Neuronal stem cell (in vitro differentiated cells): Measurements from ENCODE around the gene JAKMIP1.
A peak's percentile ranks its signal among the peaks of the same experiment; 100 is the strongest.

Experiments
- DNase-seq: peaks from one replicate; pipeline ENCODE4 v3.0.0-alpha.2; 2013; ENCODE audit warnings: low spot score
- H2AFZ ChIP-seq: one replicate; pipeline ENCODE4 v1.6.1; 2013; ENCODE audit warnings: mild to moderate bottlenecking, low read length, inconsistent platforms
- H2AK5ac ChIP-seq: 2 replicates; pipeline ENCODE4 v1.6.1; 2013; ENCODE audit warnings: low read depth, mild to moderate bottlenecking, inconsistent platforms, low read length, moderate library complexity, mixed read lengths
- H2BK120ac ChIP-seq: 2 replicates; pipeline ENCODE4 v1.6.1; 2013; ENCODE audit warnings: low read depth, mild to moderate bottlenecking, inconsistent platforms, low read length, moderate library complexity, mixed read lengths
- H2BK12ac ChIP-seq: one replicate; pipeline ENCODE4 v1.6.1; 2013; ENCODE audit warnings: low read length, inconsistent platforms
- H2BK15ac ChIP-seq: 2 replicates; pipeline ENCODE4 v1.6.1; 2013; ENCODE audit warnings: mild to moderate bottlenecking, low read length, inconsistent platforms, mixed read lengths
- H2BK5ac ChIP-seq: one replicate; pipeline ENCODE4 v1.6.1; 2013; ENCODE audit warnings: inconsistent platforms, mild to moderate bottlenecking, low read length, moderate library complexity
- H3K14ac ChIP-seq: one replicate; pipeline ENCODE4 v1.6.1; 2013; ENCODE audit warnings: low read length, inconsistent platforms
- H3K18ac ChIP-seq: 2 replicates; pipeline ENCODE4 v1.6.1; 2013; ENCODE audit warnings: low read length, inconsistent platforms
- H3K23ac ChIP-seq: 2 replicates; pipeline ENCODE4 v1.6.1; 2013; ENCODE audit warnings: low read depth, mild to moderate bottlenecking, mixed read lengths, low read length, inconsistent platforms; ENCODE audit not compliant: poor library complexity
- H3K27ac ChIP-seq: replicated peaks from 3 replicates; pipeline ENCODE4 v1.5.1; 2013; ENCODE audit warnings: low read length, inconsistent platforms
- H3K27me3 ChIP-seq, 3 experiments: 2 replicates each; pipeline ENCODE4 v1.6.1; 2013; ENCODE audit warnings: low read length in 3 of 3, mild to moderate bottlenecking in 2 of 3, inconsistent platforms in 1 of 3, low read depth in 1 of 3, mixed read lengths in 1 of 3, moderate library complexity in 1 of 3; ENCODE audit not compliant: control insufficient read depth in 3 of 3, insufficient read depth in 3 of 3
- H3K36me3 ChIP-seq, 2 donors: replicated peaks in 1 of 2; 2 replicates each; pipeline ENCODE4 v1.6.1; 2013; ENCODE audit warnings: low read length in 2 of 2; ENCODE audit not compliant: control insufficient read depth in 2 of 2, insufficient read depth in 2 of 2
- H3K4ac ChIP-seq: 2 replicates; pipeline ENCODE4 v1.6.1; 2013; ENCODE audit warnings: inconsistent platforms, mild to moderate bottlenecking, low read length, moderate library complexity
- H3K4me1 ChIP-seq, 2 donors: 1 replicate in 1 of 2; 2 replicates in 1 of 2; pipeline ENCODE4 v1.6.1; 2013; ENCODE audit warnings: low read length in 2 of 2, low read depth in 1 of 2; ENCODE audit not compliant: control insufficient read depth in 2 of 2, insufficient read depth in 1 of 2
- H3K4me2 ChIP-seq: one replicate; pipeline ENCODE4 v1.6.1; 2013; ENCODE audit warnings: mild to moderate bottlenecking, low read length, inconsistent platforms; ENCODE audit not compliant: insufficient read depth, poor library complexity, severe bottlenecking
- H3K4me3 ChIP-seq, 2 donors: 2 replicates each; pipeline ENCODE4 v1.5.1; 2013; ENCODE audit warnings: low read length in 2 of 2, mild to moderate bottlenecking in 2 of 2, inconsistent platforms in 1 of 2, moderate library complexity in 1 of 2
- H3K79me1 ChIP-seq: one replicate; pipeline ENCODE4 v1.6.1; 2013; ENCODE audit warnings: low read depth, mild to moderate bottlenecking, inconsistent platforms, low read length, moderate library complexity
- H3K9ac ChIP-seq: one replicate; pipeline ENCODE4 v1.6.1; 2013; ENCODE audit warnings: mild to moderate bottlenecking, low read depth, low read length, inconsistent platforms; ENCODE audit not compliant: poor library complexity
- H3K9me3 ChIP-seq, 2 donors: replicated peaks in 1 of 2; 2 replicates each; pipeline versions ENCODE3 to v1.6.1; 2013; ENCODE audit warnings: low read length in 2 of 2, mild to moderate bottlenecking in 2 of 2, inconsistent platforms in 1 of 2, low read depth in 1 of 2, mixed read lengths in 1 of 2, moderate library complexity in 1 of 2; ENCODE audit not compliant: control insufficient read depth in 2 of 2, insufficient read depth in 1 of 2
- H4K8ac ChIP-seq: one replicate; pipeline ENCODE4 v1.6.1; 2013; ENCODE audit warnings: low read depth, mild to moderate bottlenecking, inconsistent platforms, low read length, moderate library complexity
- H4K91ac ChIP-seq: one replicate; pipeline ENCODE4 v1.6.1; 2013; ENCODE audit warnings: low read length, low read depth, mild to moderate bottlenecking, inconsistent platforms; ENCODE audit not compliant: poor library complexity
- WGBS, 2 donors: extraction: QIAGEN DNeasy Blood & Tissue Kit; methylation state at CpG; one replicate each; pipeline ENCODE4 v1.1.7; 2013; ENCODE audit warnings: missing lambda C conversion rate in 2 of 2, mixed read lengths in 1 of 2; ENCODE audit not compliant: insufficient read length in 2 of 2, insufficient replicate concordance in 1 of 2; ENCODE audit errors: extremely low coverage in 2 of 2; 5-methylcytosine and 5-hydroxymethylcytosine counted together

Gene JAKMIP1

DNA sequence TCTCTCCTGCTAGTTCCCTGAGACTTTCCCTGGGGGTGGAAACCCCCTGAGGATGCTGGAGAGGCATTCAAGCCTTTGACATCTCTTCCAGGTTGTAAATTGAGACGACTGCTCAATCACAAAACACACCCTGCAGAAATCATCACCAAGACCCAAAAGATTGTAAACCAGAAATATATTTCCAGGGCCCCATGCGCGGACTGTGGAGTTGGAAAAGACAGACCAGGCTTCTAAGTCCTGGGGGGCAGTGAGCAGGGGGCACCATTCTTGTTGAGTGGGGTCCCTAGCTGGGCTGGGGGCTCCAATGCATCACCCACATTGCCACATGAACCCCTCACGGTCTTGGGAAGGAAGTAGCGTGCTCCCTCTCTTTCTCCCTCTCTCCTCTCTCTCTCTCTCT is 94.2 kb downstream of the JAKMIP1 start:
- no CpG with 5 or more reads among the region's 5 CpGs for WGBS, 2 donors
- Histone ChIP-seq H3K4me1 (peaks cover 0 to 19% of the 10 kb centered on the region in 2 donors), H3K9me3 (peaks cover 0 to 3% of the 10 kb centered on the region in 2 donors), H4K8ac (no peak overlapping the region), H2BK15ac (no peak overlapping the region), H3K36me3 (no peaks in the 10 kb centered on the region), H3K4me2 (no peak overlapping the region), H3K4me3 (no peak overlapping the region), H2AFZ (no peak overlapping the region), H3K18ac (no peak overlapping the region), H3K27me3 (peaks cover 0 to 8% (median 0%) of the 10 kb centered on the region in 3 experiments), H3K9ac (no peak overlapping the region), H2BK12ac (no peak overlapping the region), H3K4ac (no peak overlapping the region), H2BK5ac (no peak overlapping the region), H3K79me1 (no peaks in the 10 kb centered on the region), H3K27ac (no peak overlapping the region), H2BK120ac (no peak overlapping the region), H2AK5ac (no peak overlapping the region), H3K14ac (no peak overlapping the region), H4K91ac (no peak overlapping the region), H3K23ac (no peak overlapping the region)
- no peak for DNase-seq

DNA sequence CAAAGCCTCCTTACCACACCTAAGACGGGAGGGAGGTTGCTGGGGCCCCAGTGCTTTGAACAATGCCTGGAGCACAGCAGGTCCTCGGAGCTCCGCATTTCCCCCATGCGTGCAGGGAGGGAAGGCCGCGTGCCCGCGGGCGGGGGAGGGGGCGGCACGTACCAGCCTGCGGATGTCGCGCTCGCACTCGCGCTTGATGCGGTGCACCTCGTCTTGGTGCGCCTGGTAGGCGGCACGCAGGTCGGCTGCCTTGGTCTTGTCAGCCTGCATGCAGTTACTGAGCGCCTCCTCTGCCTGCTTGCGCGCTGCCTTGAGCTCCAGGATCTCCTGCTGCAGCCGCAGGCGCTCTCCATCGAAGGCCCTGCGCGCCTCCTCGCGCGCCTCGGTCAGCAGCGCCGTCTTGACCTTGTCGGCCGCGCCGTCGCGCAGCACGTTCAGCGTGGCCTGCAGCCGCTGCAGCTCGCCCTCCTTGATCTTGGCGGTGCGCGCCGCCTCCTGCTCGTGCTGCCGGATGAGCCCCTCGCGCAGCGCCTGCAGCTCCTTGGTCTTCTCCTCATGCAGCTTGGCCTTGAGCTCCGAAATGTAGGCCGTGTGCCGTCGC is 94.9 kb downstream of the JAKMIP1 start:
- H3K4me1 ChIP-seq = peaks cover 0 to 18% of the 10 kb centered on the region in 2 donors
- no CpG with 5 or more reads among the region's 60 CpGs for WGBS, 2 donors
- H3K27ac ChIP-seq = no peak overlapping the region
- no peaks in the 10 kb centered on the region for H3K36me3 ChIP-seq
- peak overlapping the region; percentile 61 for H2AK5ac ChIP-seq
- H2BK5ac ChIP-seq = no peak overlapping the region
- peak overlapping the region; percentile 79 for H2BK15ac ChIP-seq
- no peak overlapping the region for H2AFZ ChIP-seq
- peaks cover 0 to 8% (median 0%) of the 10 kb centered on the region in 3 experiments for H3K27me3 ChIP-seq
- no peak for DNase-seq
- no peak overlapping the region for H3K4ac ChIP-seq
- peak overlapping the region; percentile 57 for H3K23ac ChIP-seq
- no peak overlapping the region for H2BK120ac ChIP-seq
- H3K4me3 ChIP-seq = peak overlapping the region in 1 of 2 donors; percentile 44
- H3K79me1 ChIP-seq = no peaks in the 10 kb centered on the region
- peak overlapping the region; percentile 39 for H3K4me2 ChIP-seq
- peaks cover 0 to 3% of the 10 kb centered on the region in 2 donors for H3K9me3 ChIP-seq
- H2BK12ac ChIP-seq = no peak overlapping the region
- H3K9ac ChIP-seq = no peak overlapping the region
- no peak overlapping the region for H4K91ac ChIP-seq
- peak overlapping the region; percentile 96 for H3K14ac ChIP-seq
- no peak overlapping the region for H4K8ac ChIP-seq
- H3K18ac ChIP-seq = peak overlapping the region; percentile 84

DNA sequence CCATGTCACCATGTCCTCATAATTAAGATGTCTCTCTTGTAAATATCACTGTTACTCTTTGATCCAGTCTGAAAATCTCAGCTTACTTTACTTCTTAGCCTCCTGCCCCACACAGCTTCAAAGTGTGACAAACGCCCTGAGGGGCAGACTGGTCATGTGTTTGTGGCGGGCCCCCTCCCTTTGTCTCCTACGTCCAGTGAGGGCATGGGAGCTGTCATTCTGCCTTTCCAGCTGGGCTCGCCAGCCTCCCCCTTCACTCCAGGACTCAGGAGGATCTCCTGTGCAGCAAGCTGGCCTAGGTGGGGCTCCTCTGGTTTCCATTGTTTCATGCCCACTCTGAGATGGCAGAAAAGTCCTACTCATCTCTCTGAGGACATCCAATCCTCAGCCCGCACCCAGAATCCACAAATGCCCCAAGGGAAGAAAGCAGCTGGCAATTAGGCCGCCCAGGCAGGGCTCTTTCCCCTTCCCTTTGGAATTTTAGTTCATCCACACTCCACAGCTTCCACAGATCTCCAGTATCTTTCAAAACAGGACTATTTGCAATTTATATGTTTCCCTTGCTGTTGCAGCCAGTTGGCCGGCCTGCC is 95.7 kb downstream of the JAKMIP1 start:
- Histone ChIP-seq H4K8ac (no peak overlapping the region), H3K4me1 (peaks cover 0 to 13% of the 10 kb centered on the region in 2 donors)

DNA sequence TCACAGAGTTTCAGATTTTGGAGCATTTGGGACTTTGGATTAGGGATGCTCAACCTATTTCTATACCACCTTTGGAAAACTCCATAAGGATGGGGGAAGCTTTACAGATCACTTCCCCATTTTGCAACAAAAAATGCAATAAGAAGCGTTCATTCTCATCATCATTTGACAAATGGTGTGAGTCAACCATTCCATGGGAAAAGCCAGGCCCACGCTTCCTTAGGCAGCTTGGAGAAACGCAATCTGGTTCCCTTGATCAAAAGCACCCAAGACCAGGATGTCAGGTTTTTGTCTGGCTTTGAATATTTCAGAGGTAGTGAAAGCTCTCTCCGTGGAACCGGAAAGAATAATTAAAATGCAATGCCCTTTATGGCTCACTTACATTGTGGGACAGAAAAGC is 102.8 kb downstream of the JAKMIP1 start:
- H2BK12ac ChIP-seq = no peak overlapping the region
- WGBS, 2 donors = no CpG with 5 or more reads among the region's 5 CpGs

More for the DNA sequence above, 95.7 kb downstream of the JAKMIP1 start:
- Histone ChIP-seq H2BK15ac (no peak overlapping the region), H3K14ac (no peak overlapping the region), H4K91ac (no peak overlapping the region), H3K23ac (no peak overlapping the region), H2BK12ac (no peak overlapping the region), H3K36me3 (no peaks in the 10 kb centered on the region), H2BK5ac (no peak overlapping the region), H3K4ac (no peak overlapping the region), H2AFZ (no peak overlapping the region), H2AK5ac (no peak overlapping the region), H3K79me1 (no peaks in the 10 kb centered on the region), H3K9me3 (peaks cover 0 to 3% of the 10 kb centered on the region in 2 donors), H3K27me3 (peaks cover 0 to 8% (median 0%) of the 10 kb centered on the region in 3 experiments), H3K27ac (no peak overlapping the region), H2BK120ac (no peak overlapping the region), H3K4me2 (no peak overlapping the region), H3K4me3 (no peak overlapping the region), H3K9ac (no peak overlapping the region), H3K18ac (no peak overlapping the region)
- no peak for DNase-seq
- no CpG with 5 or more reads among the region's 7 CpGs for WGBS, 2 donors

More for the DNA sequence above, 102.8 kb downstream of the JAKMIP1 start:
- Histone ChIP-seq H3K9me3 (no peaks in the 10 kb centered on the region), H3K23ac (no peak overlapping the region), H3K4ac (no peak overlapping the region), H3K4me1 (peaks cover 0 to 2% of the 10 kb centered on the region in 2 donors), H2AFZ (no peak overlapping the region), H2BK120ac (no peak overlapping the region), H2BK5ac (no peak overlapping the region), H4K91ac (no peak overlapping the region), H3K18ac (no peak overlapping the region), H3K27ac (no peak overlapping the region), H3K79me1 (no peaks in the 10 kb centered on the region), H3K4me2 (no peak overlapping the region), H3K9ac (no peak overlapping the region), H2BK15ac (no peak overlapping the region), H3K36me3 (no peaks in the 10 kb centered on the region), H4K8ac (no peak overlapping the region), H3K27me3 (no peaks in the 10 kb centered on the region), H3K14ac (no peak overlapping the region), H3K4me3 (no peak overlapping the region), H2AK5ac (no peak overlapping the region)
- DNase-seq = no peak
